GM18520 (cell line): ENCODE measurements around the gene RNF220.

Source experiments
- ATAC-seq: cut with Tn5 transposase; IDR thresholded peaks from one replicate; pipeline ENCODE4 v1.9.1; 2021; ENCODE audit not compliant: unreplicated experiment

RNF220 gene

GRCh38 chr1:44631647-44632539, 226.8 kb downstream of the RNF220 start:
- ATAC-seq, result peak; percentile 41

- no peak for ATAC-seq
Observed at GRCh38 chr1:44632598-44632997, 227.5 kb downstream of the RNF220 start.

DNA sequence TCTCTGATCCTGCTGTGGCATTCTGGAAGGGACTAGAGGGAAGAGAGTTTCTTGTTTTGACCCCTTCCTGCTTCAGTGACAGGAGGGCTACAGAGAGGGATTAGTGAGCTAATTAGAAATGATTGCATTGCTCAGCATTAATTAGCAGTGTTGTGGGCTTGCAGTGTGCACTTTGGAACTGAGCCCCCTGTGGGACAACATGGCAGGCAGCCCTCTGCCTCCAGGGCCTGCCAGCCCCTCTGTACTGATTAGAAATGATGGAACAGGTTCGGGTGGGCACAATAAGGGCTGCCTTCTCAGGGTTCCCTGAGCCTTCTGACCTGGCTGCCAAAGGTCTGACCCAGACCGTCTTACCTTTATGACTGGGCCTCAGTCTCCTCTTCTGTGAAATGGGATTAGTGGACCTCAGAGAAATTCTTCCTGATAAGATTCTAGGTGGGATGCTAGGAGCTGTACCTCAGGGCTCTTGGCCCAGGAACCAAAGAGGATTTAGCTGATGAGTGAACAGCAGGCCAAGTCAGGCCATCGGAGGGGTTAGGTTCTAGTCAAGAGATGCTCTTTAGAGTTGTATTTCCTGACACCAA, 229.6 kb downstream of the RNF220 start:
- ATAC-seq, result no peak

GRCh38 chr1:44635439-44635838, 230.4 kb downstream of the RNF220 start:
- no peak for ATAC-seq

GRCh38 chr1:44636083-44636687, 231.1 kb downstream of the RNF220 start:
- no peak for ATAC-seq

DNA sequence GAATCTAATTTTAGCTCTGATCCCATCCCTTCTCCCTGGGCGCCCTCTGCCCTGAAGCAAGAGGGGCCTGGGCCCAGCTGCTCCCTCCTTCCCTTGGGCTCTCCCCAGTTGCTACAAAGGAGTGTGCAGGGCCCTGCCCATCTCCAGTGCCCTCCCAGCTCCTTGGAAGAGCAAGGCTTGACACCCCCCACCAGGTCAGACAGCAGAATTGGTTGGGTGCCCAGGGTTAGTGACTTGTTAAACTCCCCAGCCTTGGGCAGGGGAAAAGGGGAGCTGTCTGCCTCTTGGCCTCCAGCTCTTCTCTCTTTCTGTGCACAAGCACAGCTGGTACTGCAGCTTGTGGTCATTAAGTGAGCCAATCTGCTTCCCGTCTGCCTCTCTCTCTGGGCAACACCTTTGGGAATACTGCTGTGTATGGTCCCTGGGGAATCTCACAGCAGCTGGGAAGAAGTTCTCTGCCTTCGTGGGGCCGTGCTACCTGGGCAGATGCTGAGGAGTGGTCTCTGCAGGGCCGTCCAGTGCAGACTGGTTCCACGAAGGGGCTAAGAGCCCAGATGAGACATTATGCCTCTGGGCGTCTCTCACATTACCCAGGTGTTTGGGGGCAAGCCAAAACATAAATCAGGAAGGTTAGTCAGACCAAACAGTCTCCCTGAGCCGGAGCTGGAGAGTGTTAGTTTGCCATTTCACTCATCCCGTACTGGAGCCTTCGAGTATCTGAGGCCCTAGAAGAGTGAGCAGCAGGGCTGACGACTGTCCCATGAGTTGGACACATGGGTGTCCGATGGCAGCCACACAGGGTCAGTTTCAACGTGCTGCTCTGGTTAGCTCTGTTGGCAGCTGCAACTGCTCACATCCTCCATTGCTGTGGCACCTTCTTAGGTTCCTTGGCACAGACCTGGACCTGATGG, 231.9 kb downstream of the RNF220 start:
- ATAC-seq, result no peak

DNA sequence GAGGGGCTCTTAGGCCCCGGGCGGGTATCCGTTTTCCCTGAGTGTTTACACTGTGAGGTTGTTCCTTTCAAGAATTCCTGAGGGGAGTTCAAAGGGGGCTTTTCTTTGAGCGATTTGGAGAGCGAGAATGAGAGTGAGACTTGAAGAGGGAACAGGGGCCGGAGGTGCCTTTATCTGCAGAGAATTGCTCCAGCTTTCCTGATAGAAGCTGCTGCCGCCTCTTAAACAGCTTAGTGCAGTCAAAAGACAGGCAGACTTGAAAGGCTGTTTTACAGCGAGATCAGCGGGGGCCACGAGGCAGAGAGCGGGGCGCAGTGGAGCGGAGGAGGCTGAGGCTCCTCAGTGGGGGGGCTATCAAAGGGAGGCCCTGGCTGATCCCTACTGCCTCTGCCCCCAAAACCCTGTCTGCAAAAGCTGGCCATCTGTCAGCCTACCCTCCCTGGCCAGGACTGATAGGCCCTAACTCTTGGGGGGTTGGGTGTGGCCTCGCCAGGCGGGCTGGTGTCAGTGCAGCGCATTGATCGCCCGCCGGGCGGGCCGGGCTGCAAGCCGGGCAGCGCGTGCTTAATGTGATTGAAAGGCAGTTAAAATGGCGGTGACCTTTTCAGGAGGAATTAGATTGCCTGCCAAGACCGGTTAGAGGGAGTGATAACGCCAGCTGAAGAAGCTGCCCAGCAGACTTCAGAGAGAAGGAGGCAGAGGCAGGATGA, 232.8 kb downstream of the RNF220 start:
- no peak for ATAC-seq

GRCh38 chr1:44640200-44640853, 235.3 kb downstream of the RNF220 start:
- no peak for ATAC-seq

DNA sequence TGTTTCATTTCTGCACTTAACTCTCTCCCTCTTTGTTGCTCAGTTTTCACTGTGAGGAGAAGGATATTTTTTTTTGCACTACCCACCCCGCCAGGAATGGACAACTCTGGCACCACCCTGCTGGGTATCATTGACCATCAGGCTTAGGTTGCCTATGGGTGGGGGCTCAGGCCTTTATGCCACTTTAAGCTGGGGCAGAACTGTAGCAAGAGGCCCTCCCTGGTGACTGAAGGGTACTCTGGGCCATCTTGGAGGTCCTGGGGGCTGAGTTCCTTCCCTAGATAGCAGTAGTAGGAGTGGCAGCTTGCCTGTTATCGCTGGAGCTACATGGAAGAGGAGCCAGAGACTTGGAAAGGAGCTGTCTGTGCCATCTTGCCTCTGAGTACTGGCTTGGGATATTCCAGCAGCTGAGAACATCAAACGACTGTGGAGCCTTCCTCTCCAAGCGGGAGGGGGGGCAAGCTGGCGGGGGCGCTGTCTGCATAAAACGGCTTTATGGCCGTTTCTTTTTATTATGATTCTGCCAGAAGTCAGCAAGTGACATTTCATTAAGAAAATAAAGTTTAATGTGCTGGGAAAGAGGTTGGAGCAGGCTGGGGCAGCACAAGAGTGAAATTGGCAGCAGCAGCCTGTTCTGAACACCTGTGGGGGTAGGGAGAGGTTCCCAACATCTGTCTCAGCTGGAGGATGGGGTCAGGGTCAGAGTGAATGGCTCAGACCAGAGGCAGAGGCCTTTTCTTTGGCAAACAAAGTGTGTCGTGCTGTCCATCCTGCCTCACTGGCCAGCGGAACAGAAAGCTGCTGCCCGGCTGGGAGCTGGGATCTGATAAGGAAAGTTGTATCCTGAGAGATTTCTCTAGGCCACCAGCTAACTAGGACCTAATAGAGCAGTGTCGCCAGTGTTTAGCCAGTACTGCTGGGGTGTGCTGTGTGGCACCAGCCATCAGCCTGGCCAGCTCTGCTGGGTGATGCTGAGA, 236.4 kb downstream of the RNF220 start:
- no peak for ATAC-seq

DNA sequence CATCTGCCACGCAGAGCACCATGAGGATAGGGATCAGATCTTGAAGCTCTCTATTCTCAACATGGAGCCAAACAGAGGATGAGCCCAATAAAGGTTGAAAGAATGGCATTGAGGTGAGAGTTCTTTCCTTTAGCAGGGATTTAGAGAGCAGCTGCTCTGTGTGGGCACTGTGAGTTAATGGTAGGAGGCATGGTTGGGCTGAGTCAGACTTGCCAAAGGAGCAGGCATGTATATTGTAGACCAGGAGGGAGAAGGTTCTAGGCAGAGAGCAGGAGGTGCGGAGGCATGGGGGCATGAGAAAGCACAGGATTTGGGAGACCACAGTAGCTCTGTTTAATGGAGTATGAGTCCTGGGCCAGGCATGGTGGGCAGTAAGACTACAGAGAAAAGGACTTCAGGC, 237.2 kb downstream of the RNF220 start:
- ATAC-seq, result no peak

DNA sequence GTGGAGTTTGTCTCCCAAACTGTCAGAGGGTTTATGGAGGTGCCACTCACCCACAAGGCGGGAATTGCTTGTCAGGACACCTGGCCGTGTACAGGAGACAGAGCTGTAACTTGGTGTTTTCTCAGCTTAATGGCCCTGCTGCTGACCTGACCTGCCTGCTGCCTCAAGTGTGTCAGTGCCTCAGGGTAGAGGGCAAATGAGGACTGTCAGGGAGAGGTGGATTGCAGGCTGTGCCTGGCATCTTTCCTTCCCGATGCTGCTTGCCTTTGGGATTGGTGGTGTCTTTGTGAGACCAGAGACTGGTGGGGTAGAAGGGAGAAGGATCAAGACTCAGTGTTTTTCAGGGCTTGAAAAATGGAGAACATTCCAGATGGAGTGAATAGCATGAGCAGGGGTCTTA, 237.9 kb downstream of the RNF220 start:
- ATAC-seq, result no peak

DNA sequence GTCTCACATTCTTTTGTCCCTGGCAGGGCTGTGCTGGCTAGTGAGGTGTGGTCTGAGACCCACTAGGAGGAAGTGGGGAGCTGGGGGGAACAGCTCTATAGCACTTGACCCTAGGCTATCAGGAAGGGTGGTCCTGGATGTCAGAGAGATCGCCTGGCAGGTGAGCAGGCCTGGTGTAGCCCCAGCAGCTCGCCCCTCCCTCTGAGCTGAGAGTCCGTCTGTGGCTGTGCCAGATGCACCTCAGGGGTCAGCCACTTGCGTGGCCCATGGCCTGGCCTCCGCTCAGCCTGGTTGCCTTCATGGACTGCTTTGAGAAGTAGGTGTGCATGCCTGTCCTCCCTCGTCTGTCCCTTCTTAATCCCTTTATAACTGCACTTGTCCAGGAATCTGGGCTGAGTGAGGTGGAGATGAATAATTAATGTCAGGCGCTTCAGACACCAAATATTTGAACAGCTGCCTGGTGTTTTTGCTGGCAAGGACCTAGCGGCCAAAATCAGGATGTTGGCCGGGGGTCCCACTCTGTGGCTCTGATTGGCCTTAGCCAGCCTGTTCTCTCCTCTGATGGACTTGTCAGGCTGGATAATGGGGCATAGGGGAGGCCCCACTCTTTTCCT, 238.8 kb downstream of the RNF220 start:
- ATAC-seq, result no peak

DNA sequence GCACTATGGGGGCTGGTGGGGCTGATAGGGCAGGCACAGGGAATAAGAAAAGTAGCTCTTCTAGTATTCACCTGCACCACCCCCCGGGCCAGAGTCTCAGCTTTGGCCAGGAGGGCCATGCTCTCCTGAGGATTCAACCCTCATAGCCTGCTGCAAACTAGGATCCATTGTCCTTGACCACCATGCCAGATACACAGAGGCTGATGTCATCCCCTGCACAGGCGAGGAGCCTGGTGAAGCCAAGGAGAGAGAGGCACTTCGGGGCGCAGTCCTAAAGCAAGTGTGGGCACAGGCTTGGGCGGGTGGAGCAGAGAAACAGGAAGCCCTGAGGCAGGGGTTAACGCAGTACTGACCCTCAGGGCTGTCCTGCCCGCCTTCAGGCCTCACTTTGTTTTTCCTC, 239.8 kb downstream of the RNF220 start:
- ATAC-seq, result no peak

GRCh38 chr1:44645476-44646244, 240.6 kb downstream of the RNF220 start:
- ATAC-seq, result no peak

DNA sequence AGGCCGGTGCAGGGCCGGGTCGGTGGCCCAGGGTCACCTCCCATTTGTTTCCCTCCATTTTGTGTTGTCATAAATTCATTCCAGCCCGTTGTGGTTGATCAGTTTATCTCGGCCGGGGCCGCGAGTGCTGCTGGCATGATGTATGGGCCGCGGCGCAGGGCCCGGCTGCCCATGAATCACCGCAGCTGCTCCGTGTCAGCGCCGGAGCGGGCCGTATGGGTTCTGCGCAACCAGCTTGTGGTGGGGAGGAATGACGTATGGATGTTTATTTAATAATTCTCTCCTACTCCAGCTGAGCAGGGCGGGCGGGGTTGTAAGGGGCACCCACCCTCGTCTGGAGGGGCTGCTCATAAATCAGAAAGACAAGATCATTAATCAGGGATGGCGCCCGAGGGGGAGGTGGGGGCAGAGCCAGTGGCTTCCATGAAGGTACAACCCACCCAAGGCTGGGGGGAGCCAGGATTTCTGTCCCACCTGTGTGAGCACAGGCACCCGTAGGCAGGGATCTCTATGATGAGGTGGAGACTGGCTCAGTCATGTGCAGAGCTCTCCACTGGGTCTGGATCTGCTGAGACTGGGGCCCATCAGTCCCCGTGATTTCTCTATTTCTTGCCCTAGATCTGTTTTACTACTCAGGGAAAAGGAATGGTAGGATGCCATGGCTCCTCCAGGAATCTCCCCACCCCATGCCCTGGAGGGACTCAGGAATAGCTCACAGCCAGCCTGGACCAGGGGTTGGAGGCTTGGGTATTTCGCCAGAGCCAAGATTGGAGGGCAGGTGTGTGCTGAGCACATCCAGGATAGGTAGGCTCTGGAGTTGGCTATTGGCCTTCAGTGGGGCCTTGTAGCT, 241.4 kb downstream of the RNF220 start:
- no peak for ATAC-seq

DNA sequence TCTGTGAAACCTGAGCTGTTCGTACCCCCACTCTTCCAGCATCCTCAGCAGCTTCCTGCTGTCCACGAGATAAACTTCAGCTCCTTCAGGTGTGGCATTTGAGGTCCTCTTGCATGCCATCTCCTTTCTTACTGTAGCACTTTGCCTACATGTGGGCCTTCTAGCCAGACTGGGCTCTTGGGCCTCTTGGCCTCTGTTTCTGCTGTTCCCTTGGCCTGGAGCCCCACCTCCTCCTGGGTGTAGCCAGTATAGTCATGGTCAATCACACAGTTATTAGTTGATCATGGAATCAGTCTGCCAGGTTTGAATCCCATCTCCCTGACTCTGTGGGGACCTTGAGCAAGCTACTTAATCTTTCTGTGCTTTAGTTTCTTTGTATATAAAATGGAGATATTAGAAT, 242.8 kb downstream of the RNF220 start:
- no peak for ATAC-seq
